ENCODE data around the gene STARD4. TPM values are rescaled to one million over a fixed set of nuclear protein-coding genes. Genes with fewer than 3 reads are reported as not detected.

STARD4 gene
- total and polyA plus RNA-seq, 2 of the 13 experiments (the other 11 are each of a cell fraction or from before 2014, with no cell fraction given), result 27.4 to 66.9 TPM

DNA sequence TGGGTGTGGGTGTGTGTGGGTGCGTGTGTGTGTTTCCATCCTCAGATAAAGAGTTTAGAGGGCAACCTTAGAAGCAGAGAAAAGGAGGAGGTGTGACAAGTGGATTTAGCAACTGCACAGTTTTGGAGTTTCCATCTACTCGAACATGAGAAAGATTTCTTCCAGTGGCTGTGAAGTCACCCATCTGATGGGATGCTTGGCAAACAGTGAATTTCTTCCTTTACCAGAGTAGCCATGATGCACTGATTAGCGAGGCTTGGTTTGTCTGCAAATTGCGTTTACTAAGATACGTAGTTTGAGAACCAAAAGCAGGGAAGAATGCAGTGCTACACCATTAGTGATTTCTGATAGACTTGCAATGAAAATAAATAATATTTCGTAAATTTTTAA lies 791 bp upstream of the STARD4 start (continued):
- peak; percentile 48; the same call in 1 of the 2 replicates for TF ChIP-seq DPF2 (CRISPR knock-in tag; IDR thresholded peaks at IDR 0.05; ENCODE audit: borderline replicate concordance, low read depth)
- no peak for TF ChIP-seq ZFAT (CRISPR knock-in tag; conservative IDR thresholded peaks at IDR 0.05)
- TF ChIP-seq ATM (IDR thresholded peaks at IDR 0.05; ENCODE audit: borderline replicate concordance), result no peak
- TF ChIP-seq ZNF556 (CRISPR knock-in tag; IDR thresholded peaks at IDR 0.05; ENCODE audit: borderline replicate concordance), result no peak
- TF ChIP-seq MAZ (IDR thresholded peaks at IDR 0.05; ENCODE audit: borderline replicate concordance, low read depth, low read length), result peak; percentile 24; the same call in 1 of the 2 replicates
- no peak for TF ChIP-seq MAZ (CRISPR knock-in tag; IDR thresholded peaks at IDR 0.05; ENCODE audit: low read depth)
- TF ChIP-seq ZNF598 (CRISPR knock-in tag; IDR thresholded peaks at IDR 0.05; ENCODE audit: borderline replicate concordance), result no peak
- no peak for TF ChIP-seq ZNF101 (CRISPR knock-in tag; IDR thresholded peaks at IDR 0.05; ENCODE audit: borderline replicate concordance, low read depth)
- TF ChIP-seq ZNF549 (CRISPR knock-in tag; IDR thresholded peaks at IDR 0.05), result no peak
- no peak for TF ChIP-seq SMC3 (IDR thresholded peaks at IDR 0.05; ENCODE audit: low read length)
- TF ChIP-seq ZSCAN12 (CRISPR knock-in tag; IDR thresholded peaks at IDR 0.05), result no peak
- TF ChIP-seq PHF5A (CRISPR knock-in tag; IDR thresholded peaks at IDR 0.05; ENCODE audit: low read depth, unreplicated experiment), result no peak
- TF ChIP-seq ZNF232 (CRISPR knock-in tag; IDR thresholded peaks at IDR 0.05; ENCODE audit: borderline replicate concordance), result 0 out of 2 replicates have a peak, but pooled peaks have one; percentile 0
- peak; percentile 65; the same call in 1 of the 2 replicates for TF ChIP-seq TARDBP (CRISPR knock-in tag; IDR thresholded peaks at IDR 0.05)
- TF ChIP-seq, protein P1, sequence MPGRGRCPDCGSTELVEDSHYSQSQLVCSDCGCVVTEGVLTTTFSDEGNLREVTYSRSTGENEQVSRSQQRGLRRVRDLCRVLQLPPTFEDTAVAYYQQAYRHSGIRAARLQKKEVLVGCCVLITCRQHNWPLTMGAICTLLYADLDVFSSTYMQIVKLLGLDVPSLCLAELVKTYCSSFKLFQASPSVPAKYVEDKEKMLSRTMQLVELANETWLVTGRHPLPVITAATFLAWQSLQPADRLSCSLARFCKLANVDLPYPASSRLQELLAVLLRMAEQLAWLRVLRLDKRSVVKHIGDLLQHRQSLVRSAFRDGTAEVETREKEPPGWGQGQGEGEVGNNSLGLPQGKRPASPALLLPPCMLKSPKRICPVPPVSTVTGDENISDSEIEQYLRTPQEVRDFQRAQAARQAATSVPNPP (CRISPR knock-in tag; IDR thresholded peaks at IDR 0.05), result 0 out of 2 replicates have a peak, but pooled peaks have one; percentile 27
- TF ChIP-seq, protein P2, sequence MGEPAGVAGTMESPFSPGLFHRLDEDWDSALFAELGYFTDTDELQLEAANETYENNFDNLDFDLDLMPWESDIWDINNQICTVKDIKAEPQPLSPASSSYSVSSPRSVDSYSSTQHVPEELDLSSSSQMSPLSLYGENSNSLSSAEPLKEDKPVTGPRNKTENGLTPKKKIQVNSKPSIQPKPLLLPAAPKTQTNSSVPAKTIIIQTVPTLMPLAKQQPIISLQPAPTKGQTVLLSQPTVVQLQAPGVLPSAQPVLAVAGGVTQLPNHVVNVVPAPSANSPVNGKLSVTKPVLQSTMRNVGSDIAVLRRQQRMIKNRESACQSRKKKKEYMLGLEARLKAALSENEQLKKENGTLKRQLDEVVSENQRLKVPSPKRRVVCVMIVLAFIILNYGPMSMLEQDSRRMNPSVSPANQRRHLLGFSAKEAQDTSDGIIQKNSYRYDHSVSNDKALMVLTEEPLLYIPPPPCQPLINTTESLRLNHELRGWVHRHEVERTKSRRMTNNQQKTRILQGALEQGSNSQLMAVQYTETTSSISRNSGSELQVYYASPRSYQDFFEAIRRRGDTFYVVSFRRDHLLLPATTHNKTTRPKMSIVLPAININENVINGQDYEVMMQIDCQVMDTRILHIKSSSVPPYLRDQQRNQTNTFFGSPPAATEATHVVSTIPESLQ (CRISPR knock-in tag; conservative IDR thresholded peaks at IDR 0.05), result no peak
- TF ChIP-seq PAWR (CRISPR knock-in tag; IDR thresholded peaks at IDR 0.05; ENCODE audit: borderline replicate concordance), result no peak
- TF ChIP-seq DR1 (CRISPR knock-in tag; IDR thresholded peaks at IDR 0.05), result no peak
- no peak for TF ChIP-seq ARHGAP35 (CRISPR knock-in tag; IDR thresholded peaks at IDR 0.05; ENCODE audit: borderline replicate concordance)
- TF ChIP-seq, protein P3, sequence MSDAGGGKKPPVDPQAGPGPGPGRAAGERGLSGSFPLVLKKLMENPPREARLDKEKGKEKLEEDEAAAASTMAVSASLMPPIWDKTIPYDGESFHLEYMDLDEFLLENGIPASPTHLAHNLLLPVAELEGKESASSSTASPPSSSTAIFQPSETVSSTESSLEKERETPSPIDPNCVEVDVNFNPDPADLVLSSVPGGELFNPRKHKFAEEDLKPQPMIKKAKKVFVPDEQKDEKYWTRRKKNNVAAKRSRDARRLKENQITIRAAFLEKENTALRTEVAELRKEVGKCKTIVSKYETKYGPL (CRISPR knock-in tag; IDR thresholded peaks at IDR 0.05), result no peak
- no peak for TF ChIP-seq NR2F6 (IDR thresholded peaks at IDR 0.05)
- TF ChIP-seq NR2F6 (CRISPR knock-in tag; IDR thresholded peaks at IDR 0.05), result no peak
- TF ChIP-seq, protein P4, sequence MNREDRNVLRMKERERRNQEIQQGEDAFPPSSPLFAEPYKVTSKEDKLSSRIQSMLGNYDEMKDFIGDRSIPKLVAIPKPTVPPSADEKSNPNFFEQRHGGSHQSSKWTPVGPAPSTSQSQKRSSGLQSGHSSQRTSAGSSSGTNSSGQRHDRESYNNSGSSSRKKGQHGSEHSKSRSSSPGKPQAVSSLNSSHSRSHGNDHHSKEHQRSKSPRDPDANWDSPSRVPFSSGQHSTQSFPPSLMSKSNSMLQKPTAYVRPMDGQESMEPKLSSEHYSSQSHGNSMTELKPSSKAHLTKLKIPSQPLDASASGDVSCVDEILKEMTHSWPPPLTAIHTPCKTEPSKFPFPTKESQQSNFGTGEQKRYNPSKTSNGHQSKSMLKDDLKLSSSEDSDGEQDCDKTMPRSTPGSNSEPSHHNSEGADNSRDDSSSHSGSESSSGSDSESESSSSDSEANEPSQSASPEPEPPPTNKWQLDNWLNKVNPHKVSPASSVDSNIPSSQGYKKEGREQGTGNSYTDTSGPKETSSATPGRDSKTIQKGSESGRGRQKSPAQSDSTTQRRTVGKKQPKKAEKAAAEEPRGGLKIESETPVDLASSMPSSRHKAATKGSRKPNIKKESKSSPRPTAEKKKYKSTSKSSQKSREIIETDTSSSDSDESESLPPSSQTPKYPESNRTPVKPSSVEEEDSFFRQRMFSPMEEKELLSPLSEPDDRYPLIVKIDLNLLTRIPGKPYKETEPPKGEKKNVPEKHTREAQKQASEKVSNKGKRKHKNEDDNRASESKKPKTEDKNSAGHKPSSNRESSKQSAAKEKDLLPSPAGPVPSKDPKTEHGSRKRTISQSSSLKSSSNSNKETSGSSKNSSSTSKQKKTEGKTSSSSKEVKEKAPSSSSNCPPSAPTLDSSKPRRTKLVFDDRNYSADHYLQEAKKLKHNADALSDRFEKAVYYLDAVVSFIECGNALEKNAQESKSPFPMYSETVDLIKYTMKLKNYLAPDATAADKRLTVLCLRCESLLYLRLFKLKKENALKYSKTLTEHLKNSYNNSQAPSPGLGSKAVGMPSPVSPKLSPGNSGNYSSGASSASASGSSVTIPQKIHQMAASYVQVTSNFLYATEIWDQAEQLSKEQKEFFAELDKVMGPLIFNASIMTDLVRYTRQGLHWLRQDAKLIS (CRISPR knock-in tag; IDR thresholded peaks at IDR 0.05), result no peak
- no peak for TF ChIP-seq NONO (IDR thresholded peaks at IDR 0.05)
- TF ChIP-seq NONO (CRISPR knock-in tag; conservative IDR thresholded peaks at IDR 0.05), result no peak
- no peak for TF ChIP-seq ZC3H13 (CRISPR knock-in tag; IDR thresholded peaks at IDR 0.05)
